GM12873 (cell line): Measurements from ENCODE around the gene TMEM30B.

Experiments used
- CTCF ChIP-seq: IDR thresholded peaks from 2 replicates; pipeline ENCODE4 v1.5.1; 2012; ENCODE audit warnings: low read depth, mild to moderate bottlenecking, moderate library complexity, low read length, control low read depth; ENCODE audit not compliant: insufficient read depth; ENCODE audit errors: missing control alignments

The TMEM30B gene

GRCh38 chr14:61244009-61244408 is 37.1 kb downstream of the TMEM30B start:
- no peak for TF ChIP-seq CTCF

GRCh38 chr14:61240206-61240605 is 40.9 kb downstream of the TMEM30B start:
- no peak for TF ChIP-seq CTCF

- TF ChIP-seq CTCF = no peak
These were observed 42.4 kb downstream of the TMEM30B start for GRCh38 chr14:61238611-61239245.

GRCh38 chr14:61234215-61234916 is 46.8 kb downstream of the TMEM30B start:
- no peak for TF ChIP-seq CTCF

GRCh38 chr14:61233436-61233956 is 47.6 kb downstream of the TMEM30B start:
- no peak for TF ChIP-seq CTCF

GRCh38 chr14:61231810-61232209 is 49.3 kb downstream of the TMEM30B start:
- no peak for TF ChIP-seq CTCF

GRCh38 chr14:61229981-61230380 is 51.2 kb downstream of the TMEM30B start:
- TF ChIP-seq CTCF = no peak
